IPS-18a (cell line): ENCODE data around the gene BHMT2.

Source experiments
- H3K27ac ChIP-seq: one replicate; pipeline ENCODE4 v1.5.1; 2013; ENCODE audit warnings: low read length
- H3K27me3 ChIP-seq: one replicate; pipeline ENCODE4 v1.6.1; 2013; ENCODE audit warnings: mild to moderate bottlenecking, low read length; ENCODE audit not compliant: control insufficient read depth, insufficient read depth
- H3K36me3 ChIP-seq: one replicate; pipeline ENCODE4 v1.6.1; 2013; ENCODE audit warnings: low read depth, low read length; ENCODE audit not compliant: control insufficient read depth
- H3K4me1 ChIP-seq: one replicate; pipeline ENCODE4 v1.6.1; 2013; ENCODE audit warnings: low read depth, low read length; ENCODE audit not compliant: control insufficient read depth
- H3K4me3 ChIP-seq: one replicate; pipeline ENCODE4 v1.5.1; 2013; ENCODE audit warnings: low read length
- H3K9ac ChIP-seq: one replicate; pipeline ENCODE4 v1.6.1; 2013; ENCODE audit warnings: mild to moderate bottlenecking, low read length, moderate library complexity
- H3K9me3 ChIP-seq: one replicate; pipeline ENCODE4 v1.6.1; 2013; ENCODE audit warnings: low read depth, low read length; ENCODE audit not compliant: control insufficient read depth

Gene BHMT2

GRCh38 chr5:79075646-79076426, 6.3 kb downstream of the BHMT2 start:
- Histone ChIP-seq H3K36me3 (no peaks in the 10 kb centered on the region), H3K9me3 (no peaks in the 10 kb centered on the region), H3K4me3 (no peak overlapping the region), H3K27ac (no peak overlapping the region), H3K4me1 (no peaks in the 10 kb centered on the region), H3K9ac (no peak overlapping the region), H3K27me3 (no peaks in the 10 kb centered on the region)

- H3K4me3 ChIP-seq = no peak overlapping the region
- no peaks in the 10 kb centered on the region for H3K27me3 ChIP-seq
- no peaks in the 10 kb centered on the region for H3K4me1 ChIP-seq
- H3K9ac ChIP-seq = no peak overlapping the region
- H3K27ac ChIP-seq = no peak overlapping the region
- H3K9me3 ChIP-seq = no peaks in the 10 kb centered on the region
- H3K36me3 ChIP-seq = no peaks in the 10 kb centered on the region
These were observed 7.3 kb downstream of the BHMT2 start for GRCh38 chr5:79076819-79077218.

GRCh38 chr5:79077680-79078365, 8.3 kb downstream of the BHMT2 start:
- Histone ChIP-seq H3K27ac (no peak overlapping the region), H3K9me3 (no peaks in the 10 kb centered on the region), H3K36me3 (no peaks in the 10 kb centered on the region), H3K4me1 (no peaks in the 10 kb centered on the region), H3K9ac (no peak overlapping the region), H3K4me3 (no peak overlapping the region), H3K27me3 (no peaks in the 10 kb centered on the region)

- Histone ChIP-seq H3K27ac (no peak overlapping the region), H3K9me3 (no peaks in the 10 kb centered on the region), H3K27me3 (no peaks in the 10 kb centered on the region), H3K9ac (no peak overlapping the region), H3K4me1 (no peaks in the 10 kb centered on the region), H3K36me3 (no peaks in the 10 kb centered on the region), H3K4me3 (no peak overlapping the region)
These were observed 11.2 kb downstream of the BHMT2 start for GRCh38 chr5:79080804-79081203.

- Histone ChIP-seq H3K4me3 (no peak overlapping the region), H3K36me3 (no peaks in the 10 kb centered on the region), H3K27ac (no peak overlapping the region), H3K27me3 (no peaks in the 10 kb centered on the region), H3K9ac (no peak overlapping the region), H3K9me3 (no peaks in the 10 kb centered on the region), H3K4me1 (no peaks in the 10 kb centered on the region)
These were observed 12.2 kb downstream of the BHMT2 start for GRCh38 chr5:79081779-79082178.

GRCh38 chr5:79086116-79086515, 16.5 kb downstream of the BHMT2 start:
- no peaks in the 10 kb centered on the region for H3K4me1 ChIP-seq
- no peaks in the 10 kb centered on the region for H3K36me3 ChIP-seq
- no peak overlapping the region for H3K27ac ChIP-seq
- H3K27me3 ChIP-seq = no peaks in the 10 kb centered on the region
- H3K9ac ChIP-seq = no peak overlapping the region
- H3K4me3 ChIP-seq = no peak overlapping the region
- no peaks in the 10 kb centered on the region for H3K9me3 ChIP-seq

GRCh38 chr5:79088507-79088906, 18.9 kb downstream of the BHMT2 start:
- Histone ChIP-seq H3K27ac (no peak overlapping the region), H3K36me3 (no peaks in the 10 kb centered on the region), H3K4me3 (no peak overlapping the region), H3K9ac (no peak overlapping the region), H3K4me1 (no peaks in the 10 kb centered on the region), H3K27me3 (no peaks in the 10 kb centered on the region), H3K9me3 (no peaks in the 10 kb centered on the region)

- Histone ChIP-seq H3K9ac (no peak overlapping the region), H3K4me1 (no peaks in the 10 kb centered on the region), H3K4me3 (no peak overlapping the region), H3K27ac (no peak overlapping the region), H3K9me3 (no peaks in the 10 kb centered on the region), H3K27me3 (no peaks in the 10 kb centered on the region), H3K36me3 (no peaks in the 10 kb centered on the region)
These were observed 21.5 kb downstream of the BHMT2 start for GRCh38 chr5:79091064-79091463.

- H3K9me3 ChIP-seq = no peaks in the 10 kb centered on the region
- H3K4me1 ChIP-seq = no peaks in the 10 kb centered on the region
- no peaks in the 10 kb centered on the region for H3K27me3 ChIP-seq
- H3K36me3 ChIP-seq = no peaks in the 10 kb centered on the region
- H3K27ac ChIP-seq = no peak overlapping the region
- no peak overlapping the region for H3K9ac ChIP-seq
- H3K4me3 ChIP-seq = no peak overlapping the region
These were observed 24.2 kb downstream of the BHMT2 start for GRCh38 chr5:79093762-79094161.

- Histone ChIP-seq H3K9me3 (no peaks in the 10 kb centered on the region), H3K4me3 (no peak overlapping the region), H3K27ac (no peak overlapping the region), H3K4me1 (no peaks in the 10 kb centered on the region), H3K36me3 (no peaks in the 10 kb centered on the region), H3K9ac (no peak overlapping the region), H3K27me3 (peaks cover 9% of the 10 kb centered on the region)
These were observed 36.3 kb downstream of the BHMT2 start for GRCh38 chr5:79105868-79106267.

GRCh38 chr5:79107020-79107796, 37.6 kb downstream of the BHMT2 start:
- Histone ChIP-seq H3K27me3 (peaks cover 22% of the 10 kb centered on the region), H3K4me1 (no peaks in the 10 kb centered on the region), H3K9ac (no peak overlapping the region), H3K9me3 (no peaks in the 10 kb centered on the region), H3K4me3 (no peak overlapping the region), H3K27ac (no peak overlapping the region), H3K36me3 (no peaks in the 10 kb centered on the region)
